T-helper 2 cell (primary cell): ENCODE data around the gene SETD5.

ENCODE experiments used
- DNase-seq, 5 experiments: peaks; one replicate each; pipeline versions ENCODE4 v3.0.0 to v3.0.0-alpha.2; 2012 to 2022

The SETD5 gene

GRCh38 chr3:9388562-9389272, 8.7 kb upstream of the SETD5 start:
- no peak for DNase-seq

- no peak for DNase-seq
These were observed 7.0 kb upstream of the SETD5 start for GRCh38 chr3:9390265-9390888.

GRCh38 chr3:9392041-9392440, 5.4 kb upstream of the SETD5 start:
- DNase-seq, result no peak

DNA sequence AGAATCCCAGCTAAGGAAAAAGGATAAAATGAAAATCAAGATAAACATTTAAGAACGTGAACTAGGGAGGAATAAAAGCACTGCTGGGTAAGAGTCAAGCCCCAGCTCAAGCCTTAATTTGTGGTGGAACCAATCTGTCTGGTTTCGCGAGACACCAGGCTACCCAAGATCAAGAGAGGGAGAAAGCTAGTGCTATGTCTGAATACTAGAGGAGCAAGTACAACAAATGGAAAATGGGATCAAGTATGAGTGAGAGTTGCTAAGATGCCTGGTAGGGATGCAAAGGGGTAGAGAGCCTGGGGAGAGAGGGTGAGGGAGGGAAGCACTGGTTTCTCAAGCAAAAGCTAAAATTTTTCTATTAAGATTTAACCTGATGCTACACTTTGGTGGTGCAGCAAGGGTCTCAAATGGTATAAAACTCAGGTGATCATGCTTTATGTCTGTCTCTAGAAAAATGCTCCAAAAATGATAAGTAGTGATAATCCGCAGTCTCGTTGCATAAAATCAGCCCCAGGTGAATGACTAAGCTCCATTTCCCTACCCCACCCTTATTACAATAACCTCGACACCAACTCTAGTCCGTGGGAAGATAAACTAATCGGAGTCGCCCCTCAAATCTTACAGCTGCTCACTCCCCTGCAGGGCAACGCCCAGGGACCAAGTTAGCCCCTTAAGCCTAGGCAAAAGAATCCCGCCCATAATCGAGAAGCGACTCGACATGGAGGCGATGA, 1.7 kb upstream of the SETD5 start:
- DNase-seq, result peak in 1 of 5 experiments; percentile 12

- peak in 4 of 5 experiments; percentile 58 to 96 (median 74) for DNase-seq
These were observed 1.1 kb upstream of the SETD5 start for GRCh38 chr3:9396301-9396631.

DNA sequence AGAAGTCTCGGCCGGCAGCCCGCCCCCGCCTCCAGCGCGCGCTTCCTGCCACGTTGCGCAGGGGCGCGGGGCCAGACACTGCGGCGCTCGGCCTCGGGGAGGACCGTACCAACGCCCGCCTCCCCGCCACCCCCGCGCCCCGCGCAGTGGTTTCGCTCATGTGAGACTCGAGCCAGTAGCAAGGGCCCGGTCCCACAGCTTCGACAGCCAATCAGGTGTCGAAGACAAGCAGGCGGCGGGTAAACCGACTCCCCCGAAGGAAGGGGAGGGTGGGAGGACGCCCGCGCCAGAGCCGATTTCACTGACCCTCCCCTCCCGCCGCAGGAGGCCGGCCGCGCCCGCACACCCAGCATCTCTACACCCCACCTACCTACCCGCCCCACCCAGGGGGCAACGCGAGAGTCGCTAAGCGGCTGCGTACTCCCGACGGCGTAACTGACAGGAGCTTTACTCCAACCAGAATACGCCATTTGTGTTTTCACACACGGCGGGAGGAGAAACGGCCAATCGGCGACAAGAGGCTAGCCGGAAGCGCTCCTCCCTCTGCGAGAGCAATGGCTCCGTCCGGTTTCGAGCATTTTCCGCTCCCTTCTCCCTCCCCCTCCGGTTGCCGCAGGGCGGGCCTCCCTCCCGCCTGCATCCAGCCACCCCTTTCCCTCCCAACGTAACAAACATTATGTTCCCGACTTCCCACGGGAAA, 633 bp upstream of the SETD5 start:
- DNase-seq, result peak; percentile 97 to 100 (median 98)

DNA sequence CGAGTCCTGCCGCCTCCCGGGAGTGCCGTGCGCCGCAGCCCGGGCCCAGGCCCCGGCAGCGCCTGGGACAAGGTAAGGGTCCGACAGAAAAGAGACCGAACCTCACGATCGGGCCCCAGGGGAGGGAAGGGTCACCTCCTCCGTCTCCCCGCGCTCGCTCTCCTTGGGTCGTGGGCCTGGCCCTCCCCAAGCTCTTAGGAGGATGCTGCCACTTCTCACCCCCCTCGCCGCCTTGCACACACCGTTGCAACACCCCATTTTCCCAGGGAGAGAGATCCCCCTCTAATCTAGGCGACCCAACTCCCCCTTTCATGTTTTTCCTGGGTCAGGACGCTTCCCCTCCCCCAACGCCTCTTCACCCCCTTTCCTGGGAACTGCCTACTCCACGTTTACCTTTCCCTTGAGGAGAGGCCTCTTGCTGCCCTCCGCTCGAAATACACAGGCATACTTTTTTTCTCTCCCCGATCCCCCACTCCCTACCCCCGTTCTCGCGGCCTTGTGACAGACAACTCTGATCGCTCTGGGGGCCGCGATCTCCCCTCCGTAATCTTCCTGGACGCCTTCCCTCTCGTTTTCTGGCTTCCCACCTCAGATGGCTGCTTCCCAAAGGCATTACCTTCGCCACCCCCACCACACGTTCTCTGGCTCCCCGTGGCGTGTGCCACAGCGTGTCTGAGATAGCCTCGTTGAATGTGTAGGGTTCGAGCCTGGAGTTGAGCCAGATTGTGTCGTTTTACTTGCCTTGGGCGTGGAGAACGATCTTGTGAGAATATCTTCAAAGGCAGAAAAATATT, 688 bp downstream of the SETD5 start:
- peak in 3 of 5 experiments; percentile 12 to 50 (median 13) for DNase-seq

GRCh38 chr3:9398700-9399336, 1.4 kb downstream of the SETD5 start:
- DNase-seq, result peak in 2 of 5 experiments; percentile 38 to 55

DNA sequence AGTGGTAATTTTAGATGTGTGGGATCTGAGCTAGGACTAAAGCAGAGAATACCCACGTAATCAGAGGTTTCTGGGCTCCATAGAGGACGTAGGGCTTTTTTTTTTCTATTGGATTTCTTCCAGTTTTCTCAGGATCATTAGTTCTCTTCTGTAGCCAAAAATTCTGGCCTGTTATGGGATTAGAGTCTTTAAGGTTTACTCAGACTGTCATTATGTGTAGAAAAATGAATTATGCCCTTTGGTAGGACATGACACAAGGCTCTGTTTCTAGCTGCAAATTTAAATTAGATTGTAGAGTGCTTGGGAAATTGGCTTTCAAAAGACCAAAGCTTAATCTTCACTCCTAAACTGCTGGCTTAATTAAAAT, 1.9 kb downstream of the SETD5 start:
- no peak for DNase-seq

DNA sequence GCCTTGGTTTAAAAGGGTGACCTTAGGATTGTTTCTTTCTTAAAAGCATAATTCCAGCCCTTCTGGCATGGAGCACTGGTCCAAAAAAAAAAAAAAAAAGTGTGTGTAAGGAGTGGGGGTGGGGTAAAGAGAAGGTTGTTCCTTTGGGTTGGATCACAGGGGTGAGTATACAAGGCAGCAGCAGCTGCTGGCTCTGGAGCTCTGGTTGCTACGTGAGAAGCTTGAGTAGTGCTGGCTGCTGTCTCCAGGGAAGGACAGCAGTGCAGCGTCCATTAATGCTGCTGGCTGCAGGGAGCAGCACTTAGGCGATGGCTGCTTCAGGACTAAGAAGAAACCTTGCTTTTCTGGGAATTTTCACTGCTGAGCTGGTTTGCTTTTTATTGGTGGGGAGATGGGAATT, 2.3 kb downstream of the SETD5 start:
- peak in 1 of 5 experiments; percentile 55 for DNase-seq

- DNase-seq, result no peak
These were observed 3.2 kb downstream of the SETD5 start for GRCh38 chr3:9400616-9401015.

GRCh38 chr3:9401986-9402385, 4.6 kb downstream of the SETD5 start:
- DNase-seq, result no peak

DNA sequence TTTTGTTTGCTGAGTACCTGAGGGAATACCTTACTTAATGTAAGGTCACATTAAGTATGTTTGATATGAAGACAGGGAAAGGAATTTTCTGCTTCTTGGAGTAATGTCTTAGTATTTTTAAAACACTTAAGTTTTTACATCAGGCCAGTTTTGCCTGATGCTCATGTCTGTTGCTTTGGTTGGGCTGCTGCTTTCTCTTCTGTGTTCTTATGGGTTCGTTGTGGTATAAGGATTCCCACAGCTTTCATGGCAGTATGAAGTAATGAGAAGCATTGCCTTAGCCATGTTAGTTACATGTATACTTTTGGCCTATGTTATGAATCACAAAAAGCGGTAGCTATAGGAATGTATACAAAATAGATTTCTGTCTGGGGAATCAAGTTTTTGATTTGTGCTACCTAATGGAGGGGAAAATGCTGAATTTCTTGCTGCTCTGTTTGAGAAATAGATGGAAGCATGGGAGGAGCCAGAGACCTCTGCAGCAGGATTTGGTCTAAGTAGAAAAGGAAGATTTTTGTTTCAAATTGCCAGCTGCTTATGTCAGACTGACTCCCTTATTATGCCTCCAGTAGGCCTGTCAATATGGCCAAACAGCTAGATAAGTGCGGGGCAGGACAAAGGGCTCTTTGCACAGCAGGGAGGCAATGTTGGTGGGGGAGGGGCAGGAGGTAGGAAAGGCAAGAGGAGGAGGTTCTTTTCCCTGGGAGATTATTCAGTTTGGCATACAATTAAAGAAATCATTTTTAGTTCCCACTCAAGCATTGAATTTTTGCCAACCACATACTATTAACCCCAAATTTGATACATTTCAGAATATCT, 5.2 kb downstream of the SETD5 start:
- DNase-seq, result no peak

GRCh38 chr3:9403463-9403862, 6.0 kb downstream of the SETD5 start:
- no peak for DNase-seq

- DNase-seq, result peak in 1 of 5 experiments; percentile 8
These were observed 7.3 kb downstream of the SETD5 start for GRCh38 chr3:9404680-9405079.

DNA sequence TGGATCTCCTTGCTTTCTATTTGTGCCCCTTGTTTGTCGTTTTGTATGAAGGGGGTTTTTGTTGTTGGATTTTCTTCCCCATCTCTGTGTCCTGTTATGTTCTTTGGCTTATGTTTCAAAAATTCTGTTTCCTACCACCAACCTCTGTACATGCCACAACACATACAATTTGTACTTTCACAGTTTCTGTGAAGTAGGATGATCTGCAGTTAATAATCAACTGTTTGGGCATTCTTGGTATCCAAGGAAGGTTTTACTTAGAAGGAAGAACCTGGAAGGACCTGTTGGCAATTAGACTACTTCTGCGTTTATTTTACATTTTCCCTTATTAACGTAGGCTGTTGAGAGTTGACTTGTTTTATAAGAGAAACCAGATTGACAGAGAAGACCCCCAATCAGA, 8.3 kb downstream of the SETD5 start:
- DNase-seq, result no peak

GRCh38 chr3:9406856-9407626, 9.6 kb downstream of the SETD5 start:
- no peak for DNase-seq

- no peak for DNase-seq
These were observed 10.6 kb downstream of the SETD5 start for GRCh38 chr3:9408061-9408460.

DNA sequence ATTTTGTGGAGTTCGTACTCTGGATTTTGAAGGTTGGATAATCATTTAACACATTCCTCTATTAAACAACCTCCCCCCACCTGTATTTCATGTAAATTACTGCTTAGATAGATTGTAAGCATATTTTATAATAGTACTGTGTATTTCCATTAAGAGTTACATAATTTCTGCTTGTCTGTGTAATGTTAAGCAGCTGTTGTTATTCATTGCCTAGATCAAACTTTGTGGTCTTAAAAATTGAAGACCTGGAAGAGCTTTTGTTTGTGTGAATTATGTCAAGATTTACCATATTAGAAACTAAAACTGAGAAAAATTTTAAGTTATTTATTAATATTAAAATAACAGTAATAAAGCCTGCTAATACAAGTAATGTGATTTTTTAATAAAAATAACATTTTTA, 11.1 kb downstream of the SETD5 start:
- no peak for DNase-seq
